OCI-LY1 (cell line): ENCODE results near the gene SRSF1.

ENCODE experiments used
- H2AFZ ChIP-seq: fragments of 200-600 bp; sonication (generic), shearing (Covaris generic); 2 replicates; pipeline ENCODE4 v1.6.0; 2014; ENCODE audit warnings: antibody characterized with exemption, mild to moderate bottlenecking, low read length
- H3F3A ChIP-seq: fragments of 200-600 bp; sonication (generic), shearing (Covaris generic); 2 replicates; pipeline ENCODE4 v1.6.0; 2014; ENCODE audit warnings: mild to moderate bottlenecking, antibody characterized with exemption, low read length, moderate library complexity; ENCODE audit not compliant: insufficient read depth
- H3K27ac ChIP-seq: fragments of 200-600 bp; sonication (generic); 2 replicates; pipeline ENCODE4 v1.5.1; 2014; ENCODE audit warnings: low read length, mixed run types, mild to moderate bottlenecking, low read depth; ENCODE audit not compliant: poor library complexity, severe bottlenecking
- H3K27me3 ChIP-seq: fragments of 200-600 bp; sonication (generic); 2 replicates; pipeline ENCODE4 v1.6.0; 2014; ENCODE audit warnings: antibody characterized with exemption, mild to moderate bottlenecking, low read length, moderate library complexity; ENCODE audit not compliant: insufficient read depth
- H3K36me3 ChIP-seq: fragments of 200-600 bp; sonication (generic); 2 replicates; pipeline ENCODE4 v1.6.1; 2014; ENCODE audit warnings: mild to moderate bottlenecking, antibody characterized with exemption, low read length, moderate library complexity, mixed read lengths; ENCODE audit not compliant: insufficient read depth
- H3K4me1 ChIP-seq: fragments of 200-600 bp; sonication (generic); 2 replicates; pipeline ENCODE4 v1.5.1; 2014; ENCODE audit warnings: mild to moderate bottlenecking, low read length, moderate library complexity; ENCODE audit not compliant: insufficient read depth, severe bottlenecking
- H3K4me2 ChIP-seq: fragments of 200-600 bp; sonication (generic), shearing (Covaris generic); 2 replicates; pipeline ENCODE4 v1.6.1; 2014; ENCODE audit warnings: low read length
- H3K4me3 ChIP-seq: fragments of 200-600 bp; sonication (generic); 2 replicates; pipeline ENCODE4 v1.5.1; 2014; ENCODE audit warnings: low read length, low read depth, mild to moderate bottlenecking, mixed read lengths; ENCODE audit not compliant: poor library complexity, severe bottlenecking
- H3K79me2 ChIP-seq: fragments of 200-600 bp; shearing (Covaris generic); 2 replicates; pipeline ENCODE4 v1.6.1; 2016; ENCODE audit warnings: mixed run types, low read length, mixed read lengths; ENCODE audit not compliant: insufficient read depth
- H3K9ac ChIP-seq: fragments of 200-600 bp; sonication (generic), shearing (Covaris generic); 2 replicates; pipeline ENCODE4 v1.6.1; 2014; ENCODE audit warnings: mild to moderate bottlenecking, low read length, mixed read lengths
- H3K9me2 ChIP-seq: fragments of 200-600 bp; sonication (generic), shearing (Covaris generic); 2 replicates; pipeline ENCODE4 v1.6.1; 2014; ENCODE audit warnings: low read depth, mild to moderate bottlenecking, low read length, mixed read lengths
- H3K9me3 ChIP-seq: fragments of 200-600 bp; shearing (Covaris generic); 2 replicates; pipeline ENCODE4 v1.6.1; 2014; ENCODE audit warnings: low read length, mixed read lengths
- H4K20me1 ChIP-seq: fragments of 200-600 bp; sonication (generic), shearing (Covaris generic); 2 replicates; pipeline ENCODE4 v1.6.0; 2016; ENCODE audit warnings: mild to moderate bottlenecking, low read length; ENCODE audit not compliant: insufficient read depth
- CTCF ChIP-seq: fragments of 200-600 bp; sonication (generic), shearing (Covaris generic); IDR thresholded peaks from 2 replicates; pipeline ENCODE4 v1.5.1; 2017; ENCODE audit warnings: mild to moderate bottlenecking, antibody characterized with exemption, low read length, moderate library complexity, mixed read lengths
- EZH2 ChIP-seq: fragments of 200-600 bp; sonication (generic), shearing (Covaris generic); IDR thresholded peaks from 2 replicates; pipeline ENCODE4 v1.8.0; 2017; ENCODE audit warnings: borderline replicate concordance, mixed run types, mild to moderate bottlenecking, antibody characterized with exemption, low read length, moderate library complexity, mixed read lengths

The SRSF1 gene

DNA sequence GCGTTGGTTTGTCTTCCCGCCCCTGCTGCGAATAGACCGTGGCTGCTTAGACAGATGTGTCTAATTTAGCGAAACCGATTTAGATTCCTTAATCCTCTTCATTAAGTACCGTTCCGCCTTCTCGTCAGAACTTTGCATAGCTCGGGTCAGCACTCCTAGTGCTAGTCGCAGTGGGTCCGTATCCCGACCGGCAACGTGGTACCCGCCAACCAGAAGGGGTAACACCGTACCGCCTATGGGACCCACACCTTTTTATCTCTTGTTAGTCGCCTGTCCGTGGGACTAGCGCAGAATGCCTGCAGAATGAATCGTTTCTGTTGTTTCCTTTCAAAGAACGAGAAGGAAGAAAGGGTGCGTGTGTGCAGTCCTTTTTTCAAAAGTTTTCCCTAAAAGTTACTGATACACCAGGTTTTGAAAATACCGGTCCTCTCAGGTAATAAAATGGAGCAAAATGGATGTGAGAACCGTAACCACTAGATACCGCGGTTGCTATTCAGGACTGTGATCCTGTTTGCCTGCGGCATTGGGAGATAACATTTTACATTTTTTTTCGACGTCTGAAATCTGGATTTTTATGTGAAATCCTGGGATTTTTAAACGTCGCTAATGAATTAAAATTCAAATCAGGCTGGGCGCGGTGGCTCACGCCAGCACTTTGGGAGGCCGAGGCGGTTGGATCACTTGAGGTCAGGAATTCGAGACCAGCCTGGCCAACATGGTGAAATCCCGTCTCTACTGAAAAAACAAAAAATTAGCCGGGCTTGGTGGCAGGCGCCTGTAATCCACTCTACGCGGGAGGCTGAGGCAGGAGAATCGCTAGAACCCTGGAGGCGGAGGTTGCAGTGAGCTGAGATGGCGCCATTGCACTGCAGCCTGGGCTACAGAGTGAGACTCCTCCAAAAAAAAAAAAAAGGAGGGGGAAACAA, 998 bp upstream of the SRSF1 start:
- peak overlapping the region; percentile 90 for H3K27ac ChIP-seq
- TF ChIP-seq CTCF: no peak
- TF ChIP-seq EZH2: no peak
- H3K9me3 ChIP-seq: no peaks in the 10 kb centered on the region
- peaks cover 35% of the 10 kb centered on the region for H3K79me2 ChIP-seq
- no peaks in the 10 kb centered on the region; the same call in 1 of the 2 replicates for H4K20me1 ChIP-seq
- H3K27me3 ChIP-seq: no peaks in the 10 kb centered on the region
- H3K4me3 ChIP-seq: peak overlapping the region; percentile 93
- H3K4me2 ChIP-seq: peak overlapping the region; percentile 91
- H3K4me1 ChIP-seq: peaks cover 36% of the 10 kb centered on the region
- no peaks in the 10 kb centered on the region for H3K9me2 ChIP-seq
- 0 out of 2 replicates have a peak overlapping the region, but pooled peaks have one; percentile 14 for H2AFZ ChIP-seq
- peak overlapping the region; percentile 99 for H3K9ac ChIP-seq
- peaks cover 40% of the 10 kb centered on the region for H3K36me3 ChIP-seq
- H3F3A ChIP-seq: 0 out of 2 replicates have a peak, but pooled peaks cover 2% of the 10 kb centered on the region

- Histone ChIP-seq H3K4me3 (peak overlapping the region; percentile 93), H3K27ac (peak overlapping the region; percentile 90), H2AFZ (no peak overlapping the region), H3K4me1 (peaks cover 51% of the 10 kb centered on the region), H3K4me2 (peak overlapping the region; percentile 91), H4K20me1 (no peaks in the 10 kb centered on the region; the same call in 1 of the 2 replicates), H3F3A (peaks cover 12% of the 10 kb centered on the region; the same call in 1 of the 2 replicates), H3K27me3 (no peaks in the 10 kb centered on the region), H3K9me3 (no peaks in the 10 kb centered on the region), H3K9me2 (no peaks in the 10 kb centered on the region), H3K79me2 (peaks cover 35% of the 10 kb centered on the region), H3K36me3 (peaks cover 55% of the 10 kb centered on the region), H3K9ac (peak overlapping the region; percentile 99)
- TF ChIP-seq CTCF (no peak), EZH2 (no peak)
Measured at GRCh38 chr17:58006560-58006923, 504 bp downstream of the SRSF1 start.

DNA sequence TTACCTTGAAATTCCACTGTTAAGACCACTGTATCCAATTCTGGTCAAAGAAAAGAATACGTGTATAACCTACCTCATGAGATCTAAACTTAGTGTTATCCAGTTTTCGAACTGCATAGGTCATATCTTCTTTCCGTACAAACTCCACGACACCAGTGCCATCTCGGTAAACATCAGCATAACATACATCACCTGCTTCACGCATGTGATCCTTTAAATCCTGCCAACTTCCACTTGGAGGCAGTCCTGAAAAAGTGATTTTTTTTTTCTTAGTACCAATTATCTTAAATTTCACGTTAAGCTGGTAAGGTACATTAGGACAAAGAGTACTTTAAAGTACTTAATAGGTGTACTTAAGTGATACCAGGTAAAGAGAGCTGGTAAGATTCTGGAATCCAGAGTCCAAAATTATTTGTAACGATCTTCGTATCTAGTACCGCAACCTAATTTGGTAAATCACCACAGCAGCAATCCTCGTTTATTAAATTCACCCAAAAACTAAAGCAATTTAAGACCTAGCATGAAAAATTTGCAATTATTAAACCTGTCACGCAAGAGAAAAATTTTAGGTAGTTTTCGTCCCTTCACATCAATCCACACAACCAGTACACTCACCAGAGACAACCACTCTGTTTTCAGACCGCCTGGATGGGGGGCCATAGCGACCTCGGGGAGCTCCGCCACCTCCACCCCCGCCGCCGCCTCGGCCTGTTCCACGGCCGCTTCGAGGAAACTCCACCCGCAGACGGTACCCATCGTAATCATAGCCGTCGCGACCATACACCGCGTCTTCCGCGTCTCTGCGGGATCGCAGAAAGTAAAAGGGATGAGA, 1.1 kb downstream of the SRSF1 start:
- Histone ChIP-seq H3K27ac (peak overlapping the region; percentile 90), H3K36me3 (peaks cover 61% of the 10 kb centered on the region), H3K9me3 (no peaks in the 10 kb centered on the region), H3K9me2 (no peaks in the 10 kb centered on the region), H3K4me2 (peak overlapping the region; percentile 91), H3K4me1 (peaks cover 52% of the 10 kb centered on the region), H3K9ac (peak overlapping the region; percentile 99), H3K27me3 (no peaks in the 10 kb centered on the region), H3K4me3 (peak overlapping the region; percentile 93), H4K20me1 (no peaks in the 10 kb centered on the region; the same call in 1 of the 2 replicates), H3K79me2 (peaks cover 35% of the 10 kb centered on the region), H3F3A (peaks cover 18% of the 10 kb centered on the region; the same call in 1 of the 2 replicates), H2AFZ (no peak overlapping the region)
- TF ChIP-seq EZH2 (no peak), CTCF (no peak)
